Left forelimb (tissue), 1 donor: ENCODE measurements around the gene SPATA2L.
"Not testable (repeated sequence)": the region's sequence is repeated elsewhere in the genome, so short reads cannot be mapped to it uniquely, and the experiment has no call there.

Source experiments
- DNase-seq: peaks from one replicate; pipeline ENCODE4 v3.0.0-alpha.2; 2018; ENCODE audit warnings: low spot score

The SPATA2L gene

DNA sequence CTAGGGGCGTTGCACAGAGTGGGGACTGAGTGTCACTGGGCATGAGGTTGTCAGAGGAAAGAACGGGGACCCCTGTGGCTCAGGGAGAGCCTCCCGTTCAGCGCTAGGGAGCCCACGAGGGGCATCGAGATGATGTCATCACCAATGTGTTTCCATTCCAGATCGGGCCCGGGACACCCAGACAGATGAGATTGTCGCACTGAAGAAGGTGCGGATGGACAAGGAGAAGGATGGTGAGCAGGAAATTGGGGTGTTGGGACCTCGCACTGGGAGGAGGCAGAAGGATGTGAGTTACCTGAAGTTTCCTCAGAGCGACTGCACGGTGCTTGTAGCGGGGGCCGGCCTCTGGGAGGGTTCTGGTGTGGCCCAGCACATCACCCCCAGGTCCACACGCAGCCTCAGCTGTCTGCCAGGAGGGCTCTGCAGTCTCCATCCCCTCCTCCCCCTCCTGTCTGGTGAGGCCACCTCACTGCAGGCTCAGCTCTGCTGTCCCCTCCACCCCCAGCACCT is 11.1 kb downstream of the SPATA2L start:
- DNase-seq = no peak

DNA sequence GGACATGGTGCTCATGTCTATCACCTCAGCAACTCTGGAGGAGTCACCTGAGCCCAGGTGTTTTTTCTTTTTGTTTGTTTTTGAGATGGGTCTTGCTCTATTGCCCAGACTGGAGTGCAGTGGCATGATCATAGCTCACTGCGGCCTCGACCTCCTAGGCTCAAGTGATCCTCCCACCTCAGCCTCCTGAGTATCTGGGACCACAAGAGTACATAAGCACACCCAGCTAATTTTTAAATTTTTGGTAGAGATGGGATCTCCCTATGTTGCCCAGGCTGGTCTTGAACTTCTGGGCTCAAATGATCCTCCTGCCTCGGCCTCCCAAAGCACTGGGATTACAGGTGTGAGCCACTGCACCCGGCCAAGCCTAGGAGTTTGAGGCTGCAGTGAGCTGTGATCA is 11.9 kb downstream of the SPATA2L start:
- not testable (repeated sequence) for DNase-seq

DNA sequence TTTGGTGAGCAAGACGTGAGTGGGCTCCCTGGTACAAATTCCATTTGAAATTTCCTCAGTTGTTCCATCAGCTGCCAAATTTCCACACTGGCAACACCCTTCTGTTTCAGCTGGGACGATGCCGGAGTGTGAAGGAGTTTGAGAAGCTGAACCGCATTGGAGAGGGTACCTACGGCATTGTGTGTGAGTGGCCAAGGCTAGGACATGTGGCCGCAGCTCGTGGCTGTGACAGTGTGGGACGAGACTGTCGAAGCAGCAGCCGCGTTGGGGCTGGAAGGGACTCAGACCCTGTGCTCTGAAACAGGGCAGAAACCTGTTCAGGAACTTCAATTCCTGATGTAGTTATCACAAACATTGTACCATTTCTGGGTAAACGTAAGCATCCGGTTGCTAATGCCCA is 12.4 kb downstream of the SPATA2L start:
- DNase-seq = no peak

- no peak for DNase-seq
These were observed 13.1 kb downstream of the SPATA2L start for GRCh38 chr16:89688395-89688794.

GRCh38 chr16:89687092-89687940 is 14.2 kb downstream of the SPATA2L start:
- DNase-seq = no peak

- peak; percentile 97 for DNase-seq
These were observed 14.9 kb downstream of the SPATA2L start, which contains the start of gene CDK10 for GRCh38 chr16:89686520-89687091. Gene CDK10 (plus strand): TSS chr16:89686689. CDS start chr16:89686711, 22 bp downstream.

GRCh38 chr16:89685916-89686315 is 15.6 kb downstream of the SPATA2L start:
- no peak for DNase-seq

GRCh38 chr16:89678258-89678657 is 23.2 kb downstream of the SPATA2L start:
- no peak for DNase-seq

DNA sequence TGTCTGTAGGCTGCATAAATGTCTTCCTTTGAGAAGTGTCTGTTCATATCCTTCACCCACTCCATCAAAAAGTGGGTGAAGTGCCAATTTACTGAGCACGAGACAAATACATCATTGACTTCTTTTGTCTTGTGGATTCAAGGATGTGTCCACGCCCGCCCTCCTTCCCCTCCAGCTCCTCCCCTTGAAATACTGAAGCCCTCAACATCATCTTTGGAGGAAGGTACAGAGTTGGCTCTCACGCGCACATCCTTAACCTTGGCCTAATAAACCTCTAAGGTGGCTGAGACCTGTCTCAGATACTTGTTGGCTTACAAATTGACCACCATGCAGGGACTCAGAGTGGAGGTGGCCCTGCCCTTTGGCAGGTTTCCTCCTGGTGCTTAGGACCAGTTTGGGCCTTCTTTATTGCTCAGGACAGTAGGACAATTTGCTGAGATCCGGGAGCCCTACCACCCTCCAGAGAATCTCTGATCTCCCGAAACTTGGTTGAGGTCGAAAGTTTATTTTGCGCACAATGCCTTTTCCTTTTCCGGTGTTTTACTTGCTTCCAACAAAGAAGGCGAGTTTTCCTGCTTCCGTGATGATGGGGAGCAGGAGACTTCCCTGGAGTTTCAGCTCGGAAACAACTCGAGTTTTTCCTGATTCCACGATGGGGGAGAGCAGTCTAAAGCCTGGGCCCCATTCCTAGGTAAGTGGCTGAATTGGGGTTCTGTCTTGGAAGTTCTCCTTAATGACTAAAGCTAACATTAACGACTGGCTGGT is 29.1 kb downstream of the SPATA2L start:
- no peak for DNase-seq

- not testable (repeated sequence) for DNase-seq
These were observed 29.9 kb downstream of the SPATA2L start for GRCh38 chr16:89671565-89671964.

- DNase-seq = no peak
These were observed 30.7 kb downstream of the SPATA2L start for GRCh38 chr16:89670496-89671431.

GRCh38 chr16:89669755-89670154 is 31.8 kb downstream of the SPATA2L start:
- DNase-seq = no peak

DNA sequence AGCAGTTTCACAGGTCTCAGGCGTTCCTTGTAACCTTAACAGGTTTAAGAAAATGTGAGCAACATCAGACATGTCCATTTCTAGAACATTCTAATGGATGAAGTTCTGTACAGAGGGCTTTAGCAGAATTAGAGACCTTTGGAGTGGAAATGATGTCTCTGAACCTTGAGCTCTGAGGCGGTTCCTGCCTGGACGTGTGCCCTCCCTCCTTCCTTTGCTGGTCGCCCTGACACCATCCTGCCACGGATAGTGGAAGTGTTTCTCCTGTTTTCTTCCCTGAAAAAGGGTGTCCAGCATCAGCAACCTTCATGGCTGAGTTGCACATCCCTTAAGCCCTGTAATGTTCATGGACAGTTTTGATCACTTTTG is 32.7 kb downstream of the SPATA2L start:
- DNase-seq = no peak

- no peak for DNase-seq
These were observed 33.9 kb downstream of the SPATA2L start for GRCh38 chr16:89667633-89668032.

GRCh38 chr16:89667000-89667399 is 34.5 kb downstream of the SPATA2L start:
- DNase-seq = not testable (repeated sequence)

DNA sequence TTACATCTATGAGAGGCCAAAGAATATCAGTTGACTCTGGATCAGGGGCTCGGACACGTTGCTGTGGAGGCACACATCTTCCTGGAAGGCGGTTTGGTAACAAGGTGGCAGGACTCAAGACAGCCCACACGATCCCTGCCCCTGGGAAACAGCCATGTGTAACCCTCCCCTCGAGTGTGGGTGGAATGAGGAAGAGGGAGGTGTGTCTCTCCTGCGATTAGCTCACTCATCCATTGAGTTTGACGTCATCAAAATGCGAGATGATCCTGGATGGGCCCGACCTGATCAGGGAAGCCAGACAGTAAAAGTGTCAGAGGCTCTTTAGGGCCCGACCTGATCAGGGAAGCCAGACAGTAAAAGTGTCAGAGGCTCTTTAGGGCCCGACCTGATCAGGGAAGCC is 37.3 kb downstream of the SPATA2L start:
- DNase-seq = not testable (repeated sequence)

- no peak for DNase-seq
These were observed 40.3 kb downstream of the SPATA2L start for GRCh38 chr16:89661215-89661614.

- DNase-seq = no peak
These were observed 41.4 kb downstream of the SPATA2L start for GRCh38 chr16:89660146-89660545.

- no peak for DNase-seq
These were observed 43.2 kb downstream of the SPATA2L start for GRCh38 chr16:89658221-89658879.

DNA sequence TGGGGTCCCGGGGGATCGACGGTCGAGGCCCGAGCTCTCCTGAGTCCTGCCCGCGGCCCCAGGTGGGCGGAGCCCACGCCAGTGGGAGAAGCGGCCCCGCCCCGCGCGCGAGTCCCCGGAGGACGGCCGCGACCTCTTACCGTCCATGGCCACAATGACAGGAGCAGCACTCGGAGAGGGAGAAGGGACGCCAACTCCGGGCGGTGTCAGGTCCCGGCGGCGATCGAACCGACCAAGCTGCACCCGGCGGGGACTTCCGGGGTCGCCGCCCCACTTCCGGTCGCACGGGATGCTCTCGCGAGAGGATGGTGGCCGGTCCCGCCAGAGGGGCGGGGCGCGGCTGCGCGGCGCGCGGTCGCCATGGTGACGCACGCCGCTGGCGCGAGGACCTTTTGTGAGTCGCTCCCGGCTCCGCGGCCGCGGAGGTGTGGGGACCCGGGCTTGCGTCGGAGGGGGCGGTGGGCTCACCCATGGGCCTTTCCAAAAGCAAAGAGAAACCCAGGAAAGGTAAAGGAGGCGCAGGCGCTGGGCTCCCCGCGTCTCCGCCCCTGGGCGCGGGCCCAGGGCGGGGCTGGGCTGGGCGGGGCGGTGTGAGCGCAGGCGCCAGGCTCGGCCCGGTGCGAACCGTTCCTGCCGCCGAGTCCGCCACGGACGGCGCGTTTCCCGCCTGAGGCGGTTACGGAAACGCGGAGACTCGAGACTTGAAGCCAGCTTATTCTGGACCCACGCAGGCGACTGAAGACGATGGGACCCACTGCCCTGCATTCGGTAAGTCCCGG is 43.9 kb downstream of the SPATA2L start, which contains the start of the genes CHMP1A and SPATA33:
TSS of gene CHMP1A (minus strand) at position 267 of the 779 bp plus-strand sequence. CDS start at position 147, 120 bp downstream.
TSS of gene SPATA33 (plus strand) at position 395 of the 779 bp plus-strand sequence. CDS start at position 471, 76 bp downstream.
- DNase-seq = peak; percentile 97
